Heart right ventricle (tissue), 16 donors: Measurements from ENCODE around the gene DIP2C. TPM values are rescaled to one million over a fixed set of nuclear protein-coding genes. Genes with fewer than 3 reads are reported as not detected.

ENCODE experiments used
- ATAC-seq, 8 donors: fragments of 200-7000 bp; cut with Tn5 transposase; one replicate each; pipeline ENCODE4 v1.9.1; 2020; ENCODE audit warnings: mild to moderate bottlenecking in 8 of 8, moderate library complexity in 8 of 8, moderate number of reproducible peaks in 1 of 8
- DNase-seq, 2 donors: peaks; one replicate each; pipeline ENCODE4 v3.0.0-alpha.2; 2020
- H3K27ac ChIP-seq, 10 donors: fragments of 200-600 bp; sonication (generic) in 2 of 10; one replicate each; pipeline versions ENCODE4 v1.5.0 to v1.8.0; 2020 to 2022; ENCODE audit warnings: mild to moderate bottlenecking in 3 of 10
- H3K27me3 ChIP-seq, 7 donors: fragments of 200-600 bp; one replicate each; pipeline ENCODE4 v1.8.0; 2021 to 2022; ENCODE audit warnings: mild to moderate bottlenecking in 2 of 7
- H3K36me3 ChIP-seq, 9 donors: fragments of 200-600 bp; sonication (generic) in 1 of 9; one replicate each; pipeline versions ENCODE4 v1.5.0 to v1.8.0; 2020 to 2022; ENCODE audit warnings: mild to moderate bottlenecking in 2 of 9
- H3K4me1 ChIP-seq, 9 donors: fragments of 200-600 bp; sonication (generic) in 1 of 9; one replicate each; pipeline versions ENCODE4 v1.5.0 to v1.8.0; 2020 to 2022; ENCODE audit warnings: mild to moderate bottlenecking in 4 of 9
- H3K4me3 ChIP-seq, 10 donors: fragments of 200-600 bp; sonication (generic) in 2 of 10; one replicate each; pipeline versions ENCODE4 v1.5.0 to v1.8.0; 2020 to 2022; ENCODE audit warnings: mild to moderate bottlenecking in 7 of 10, moderate library complexity in 2 of 10
- H3K9me3 ChIP-seq, 11 donors: fragments of 200-600 bp in 10 of 11; sonication (generic) in 2 of 11; one replicate each; pipeline versions ENCODE4 v1.5.0 to v1.8.0; 2013 to 2022; ENCODE audit warnings: mild to moderate bottlenecking in 2 of 11, control low read depth in 1 of 11, moderate library complexity in 1 of 11
- CTCF ChIP-seq, 9 donors: fragments of 200-600 bp; sonication (generic) in 2 of 9; IDR thresholded peaks; one replicate each; pipeline versions ENCODE4 v1.5.0 to v1.8.0; 2021 to 2022; ENCODE audit warnings: antibody characterized with exemption in 9 of 9, mild to moderate bottlenecking in 5 of 9, moderate library complexity in 1 of 9
- WGBS, 2 donors: extraction: QIAGEN DNeasy Blood & Tissue Kit; methylation state at CpG; one replicate each; pipeline ENCODE4 v1.1.7; 2013; ENCODE audit warnings: inconsistent platforms in 1 of 2; 5-methylcytosine and 5-hydroxymethylcytosine counted together
- intact Hi-C, 10 donors: fragments of 100-400 bp; cut with DNase I; formaldehyde crosslinking; loops; one replicate each; pipeline versions ENCODE4 v1.11.1 to v1.14.2; 2022
- polyA plus RNA-seq, 2 donors: library from polyadenylated mRNA; stranded (reverse); fragments of 200-250 nt; gene quantifications; one replicate each; pipeline ENCODE4 v1.2.3, GENCODE V29; 2013
- total RNA-seq, 10 donors: library from RNA; stranded (reverse); fragmentation: NEBNext Ultra II Directional in 3 of 10; extraction: Animal tissue kit (Norgen Biotek cat#: 25700) in 3 of 10; gene quantifications; one replicate each; pipeline versions ENCODE4 v1.2.1 to v1.2.4, GENCODE V29; 2021 to 2023
- donor health status: Arrhythmogenic right ventricular cardiomyopathy.
- donor health status: ischemic (EF 13 %, LVEDD 7.1; RV severe dilation, severe dysfunction).
- donor health status: healthy with polysubstance abuse.
- donor health status: DM: no; HTN: yes; CAD: no.
- donor health status: DM: no; HTN: no; CAD: no.
- donor health status: ischemic (EF 25% LVEDD 6.9; RV normal size, moderate dysfunction).
- donor health status: ischemic (EF 25% LVEDD 5.7; RV mildly dilated, moderate dysfunction).
- donor health status: healthy.
- donor health status: DM: yes; HTN: yes; CAD: no.
- donor health status: Ischemic cardiomyopathy.
- donor health status: ischemic (EF 35%, LVEDD 5.7; RV mildly dilated, moderate dysfunction).
- donor health status: nonischemic (EF 11% LVEDD 7.7; RV severe dilation, severe dysfunction).
- donor health status: DM: yes; HTN: yes; CAD: no.
- donor health status: PGD.
- donor health status: ischemic (EF 29% LVEDD 5.4; RV normal size, mild dysfunction).
- donor health status: nonischemic (EF 23%, LVEDD 6.1; RV moderate dilation, normal function).

The DIP2C gene
- total and polyA plus RNA-seq, 12 donors, result 7.1 to 48.2 (median 33.7) TPM

GRCh38 chr10:499991-500390 is 189.5 kb downstream of the DIP2C start:
- WGBS, 2 donors, result 53 to 73% methylated on average over 4 of the region's 4 CpGs
- DNase-seq, result no peak
- TF ChIP-seq CTCF (IDR thresholded peaks at IDR 0.05), result no peak
- Histone ChIP-seq H3K9me3 (no peaks in the 10 kb centered on the region), H3K36me3 (no peaks in the 10 kb centered on the region), H3K4me3 (no peak overlapping the region), H3K4me1 (peaks cover 0 to 40% (median 21%) of the 10 kb centered on the region in 9 donors), H3K27ac (no peak overlapping the region), H3K27me3 (no peaks in the 10 kb centered on the region)
- intact Hi-C loops, result loop anchor here in 1 of 10 donors (10.0 kb wide), 1 partner anchor 195 kb away; no protein-coding TSS in a partner anchor
- ATAC-seq, result peak in 2 of 8 donors; percentile 14 to 44

DNA sequence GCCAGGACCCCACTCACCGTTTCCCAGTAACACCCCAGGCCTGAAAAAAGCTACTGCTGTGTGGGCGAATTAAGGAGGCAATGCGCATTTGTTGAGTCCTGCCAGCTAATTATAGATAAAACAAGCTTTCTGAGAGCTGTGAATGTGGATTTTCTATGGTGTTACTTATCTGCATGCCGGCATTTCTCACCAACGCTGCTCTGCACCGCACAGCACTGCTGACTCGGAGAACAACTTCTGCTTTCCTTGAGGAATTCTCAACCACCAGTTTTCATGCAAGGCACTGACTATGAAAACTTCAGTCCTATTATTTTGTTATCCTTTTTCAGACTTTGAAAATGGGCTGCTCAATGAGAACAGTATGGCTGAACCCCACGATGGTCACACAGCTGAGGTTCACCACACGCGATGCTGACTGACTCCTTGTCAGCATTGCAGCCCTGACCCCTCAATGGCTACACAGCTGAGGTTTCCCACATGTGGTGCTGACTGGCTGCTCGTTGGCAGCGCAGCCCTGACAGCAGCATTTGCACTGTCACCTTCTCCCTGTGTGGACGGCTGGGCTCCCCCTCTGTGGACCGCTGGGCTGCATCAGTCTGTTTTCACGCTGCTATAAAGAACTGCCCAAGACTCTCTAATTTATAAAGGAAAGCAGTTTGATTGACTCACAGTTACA is 190.6 kb downstream of the DIP2C start:
- no peak for DNase-seq
- TF ChIP-seq CTCF (IDR thresholded peaks at IDR 0.05), result no peak
- Histone ChIP-seq H3K4me3 (no peak overlapping the region), H3K4me1 (peaks cover 0 to 51% (median 30%) of the 10 kb centered on the region in 9 donors), H3K27ac (no peak overlapping the region), H3K36me3 (no peaks in the 10 kb centered on the region), H3K9me3 (no peaks in the 10 kb centered on the region), H3K27me3 (no peaks in the 10 kb centered on the region)
- intact Hi-C loops, result no loop called here
- ATAC-seq, result peak in 5 of 8 donors; percentile 15 to 34 (median 32)
- WGBS, 2 donors, result 67 to 71% methylated on average over 15 of the region's 15 CpGs

GRCh38 chr10:497898-498451 is 191.5 kb downstream of the DIP2C start:
- ATAC-seq (peak in 3 of 8 donors; percentile 23 to 50 (median 46)), DNase-seq (no peak)
- no peaks in the 10 kb centered on the region for H3K27me3 ChIP-seq
- intact Hi-C loops, result no loop called here
- no peaks in the 10 kb centered on the region for H3K36me3 ChIP-seq
- H3K4me3 ChIP-seq, result no peak overlapping the region
- H3K27ac ChIP-seq, result no peak overlapping the region
- no peak for TF ChIP-seq CTCF (IDR thresholded peaks at IDR 0.05)
- peaks cover 0 to 58% (median 36%) of the 10 kb centered on the region in 9 donors for H3K4me1 ChIP-seq
- WGBS, 2 donors, result 86 to 90% methylated on average over 6 of the region's 6 CpGs
- no peaks in the 10 kb centered on the region for H3K9me3 ChIP-seq

DNA sequence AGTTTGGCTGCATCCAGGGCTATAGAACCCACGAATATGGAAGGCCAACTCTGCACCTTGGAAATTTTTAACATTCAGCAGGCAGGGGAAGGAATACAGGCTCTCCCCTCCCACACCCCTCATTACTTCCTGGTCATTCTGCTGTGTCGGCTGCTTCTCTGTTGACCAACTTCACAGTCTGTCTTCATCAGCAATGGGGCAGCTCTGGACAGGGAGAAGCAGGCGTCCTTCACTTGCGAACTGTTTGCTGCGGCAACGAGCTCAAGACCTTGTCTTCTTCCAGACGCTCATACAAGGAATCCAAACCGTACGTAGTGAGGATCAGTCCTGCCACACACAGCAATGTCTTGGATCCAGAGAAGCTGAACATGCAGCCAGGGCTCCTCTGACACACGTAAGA is 192.2 kb downstream of the DIP2C start:
- no peak for ATAC-seq
- H3K36me3 ChIP-seq, result no peaks in the 10 kb centered on the region
- intact Hi-C loops, result no loop called here
- WGBS, 2 donors, result 90 to 92% methylated on average over 10 of the region's 10 CpGs
- DNase-seq, result no peak
- no peak for TF ChIP-seq CTCF (IDR thresholded peaks at IDR 0.05)
- H3K9me3 ChIP-seq, result no peaks in the 10 kb centered on the region
- no peaks in the 10 kb centered on the region for H3K27me3 ChIP-seq
- H3K27ac ChIP-seq, result no peak overlapping the region
- H3K4me3 ChIP-seq, result no peak overlapping the region
- peaks cover 0 to 58% (median 40%) of the 10 kb centered on the region in 9 donors for H3K4me1 ChIP-seq
